ENCODE data around the gene NDRG4. TPM values are rescaled to one million over a fixed set of nuclear protein-coding genes. Genes with fewer than 3 reads are reported as not detected.

The NDRG4 gene
- total RNA-seq, 2 donors from 2014 or later, result 81.9 to 95.9 TPM

DNA sequence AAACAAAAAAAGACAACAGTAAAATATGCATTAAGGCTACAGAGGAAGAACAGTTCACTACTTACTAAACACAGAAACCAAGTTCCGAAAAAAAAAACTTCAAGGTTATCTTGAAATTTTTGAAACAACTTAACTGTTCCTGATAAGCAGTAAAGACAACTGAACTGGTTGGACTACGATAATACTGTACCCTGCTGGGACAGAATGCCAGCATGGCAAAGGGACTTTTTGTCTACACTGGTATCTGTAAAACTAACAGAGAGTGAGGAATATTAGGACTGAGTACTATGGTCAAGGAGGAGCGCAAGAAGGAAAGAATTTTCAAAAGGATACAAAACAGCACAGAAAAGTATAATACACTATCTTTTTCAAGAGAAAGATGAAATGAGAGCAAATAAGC, 35.2 kb downstream of the NDRG4 start:
- DNase-seq, result no peak
- Histone ChIP-seq H3K27me3 (ENCODE audit: control insufficient read depth, insufficient read depth, low read length, poor library complexity, severe bottlenecking) (no peaks in the 10 kb centered on the region), H3K4me1 (ENCODE audit: control insufficient read depth, insufficient read depth, low read length) (no peaks in the 10 kb centered on the region), H3K4me3 (ENCODE audit: low read length) (no peak overlapping the region), H3K9me3 (ENCODE audit: control insufficient read depth, low read length) (no peaks in the 10 kb centered on the region), H3K9ac (ENCODE audit: extremely low read depth, low read length, poor library complexity, severe bottlenecking) (no peak overlapping the region), H3K36me3 (ENCODE audit: control insufficient read depth, insufficient read depth, low read length) (peaks cover 98% of the 10 kb centered on the region), H3K27ac (ENCODE audit: low read depth, low read length) (no peak overlapping the region)
- H3K9me3 Mint-ChIP-seq, result no peaks in the 10 kb centered on the region
- H3K4me3 Mint-ChIP-seq, result no peak overlapping the region
- H3K27me3 Mint-ChIP-seq (ENCODE audit: insufficient read depth), result no peaks in the 10 kb centered on the region
- no peaks in the 10 kb centered on the region for H3K4me1 Mint-ChIP-seq
- 95 to 97% methylated on average over 2 to 3 of the region's 3 CpGs for WGBS, 2 experiments (ENCODE audit: insufficient coverage in 1 of 2, insufficient read length in 1 of 2)
- H3K27ac Mint-ChIP-seq, result no peak overlapping the region
- H3K36me3 Mint-ChIP-seq (ENCODE audit: low read depth), result peaks cover 94% of the 10 kb centered on the region
- TF ChIP-seq, protein P1, sequence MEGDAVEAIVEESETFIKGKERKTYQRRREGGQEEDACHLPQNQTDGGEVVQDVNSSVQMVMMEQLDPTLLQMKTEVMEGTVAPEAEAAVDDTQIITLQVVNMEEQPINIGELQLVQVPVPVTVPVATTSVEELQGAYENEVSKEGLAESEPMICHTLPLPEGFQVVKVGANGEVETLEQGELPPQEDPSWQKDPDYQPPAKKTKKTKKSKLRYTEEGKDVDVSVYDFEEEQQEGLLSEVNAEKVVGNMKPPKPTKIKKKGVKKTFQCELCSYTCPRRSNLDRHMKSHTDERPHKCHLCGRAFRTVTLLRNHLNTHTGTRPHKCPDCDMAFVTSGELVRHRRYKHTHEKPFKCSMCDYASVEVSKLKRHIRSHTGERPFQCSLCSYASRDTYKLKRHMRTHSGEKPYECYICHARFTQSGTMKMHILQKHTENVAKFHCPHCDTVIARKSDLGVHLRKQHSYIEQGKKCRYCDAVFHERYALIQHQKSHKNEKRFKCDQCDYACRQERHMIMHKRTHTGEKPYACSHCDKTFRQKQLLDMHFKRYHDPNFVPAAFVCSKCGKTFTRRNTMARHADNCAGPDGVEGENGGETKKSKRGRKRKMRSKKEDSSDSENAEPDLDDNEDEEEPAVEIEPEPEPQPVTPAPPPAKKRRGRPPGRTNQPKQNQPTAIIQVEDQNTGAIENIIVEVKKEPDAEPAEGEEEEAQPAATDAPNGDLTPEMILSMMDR (conservative IDR thresholded peaks at IDR 0.05), result no peak

DNA sequence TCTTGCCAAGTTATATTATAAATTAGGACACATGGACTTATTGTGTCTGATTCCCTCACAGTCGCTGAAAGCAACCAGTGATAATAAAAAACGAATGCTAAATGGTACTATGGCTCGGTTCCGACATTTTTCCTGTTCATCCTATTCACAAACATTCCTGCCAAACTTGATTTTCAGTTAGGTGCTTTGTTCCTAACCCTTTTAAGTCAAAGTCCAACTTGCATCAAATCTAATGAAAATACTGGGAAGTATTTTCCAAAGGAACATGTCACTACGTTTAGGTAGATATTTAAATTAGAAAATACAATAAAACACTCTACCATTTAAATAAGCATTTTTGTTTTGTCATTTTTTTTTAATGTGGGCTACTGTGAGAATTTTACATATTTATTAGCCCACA, 36.3 kb downstream of the NDRG4 start:
- no peaks in the 10 kb centered on the region for H3K27me3 ChIP-seq (ENCODE audit: control insufficient read depth, insufficient read depth, low read length, poor library complexity, severe bottlenecking)
- Mint-ChIP-seq H3K36me3 (ENCODE audit: low read depth) (peaks cover 90% of the 10 kb centered on the region), H3K4me1 (no peaks in the 10 kb centered on the region), H3K4me3 (no peak overlapping the region), H3K27me3 (ENCODE audit: insufficient read depth) (no peaks in the 10 kb centered on the region), H3K9me3 (no peaks in the 10 kb centered on the region), H3K27ac (no peak overlapping the region)
- no peaks in the 10 kb centered on the region for H3K9me3 ChIP-seq (ENCODE audit: control insufficient read depth, low read length)
- no peak overlapping the region for H3K9ac ChIP-seq (ENCODE audit: extremely low read depth, low read length, poor library complexity, severe bottlenecking)
- WGBS, 2 experiments (ENCODE audit: insufficient coverage in 1 of 2, insufficient read length in 1 of 2), result 94 to 100% methylated on average over 4 of the region's 5 CpGs
- TF ChIP-seq, protein P1 (conservative IDR thresholded peaks at IDR 0.05), result no peak
- no peak overlapping the region for H3K27ac ChIP-seq (ENCODE audit: low read depth, low read length)
- H3K4me1 ChIP-seq (ENCODE audit: control insufficient read depth, insufficient read depth, low read length), result no peaks in the 10 kb centered on the region
- H3K4me3 ChIP-seq (ENCODE audit: low read length), result no peak overlapping the region
- H3K36me3 ChIP-seq (ENCODE audit: control insufficient read depth, insufficient read depth, low read length), result peaks cover 96% of the 10 kb centered on the region
- DNase-seq, result no peak

DNA sequence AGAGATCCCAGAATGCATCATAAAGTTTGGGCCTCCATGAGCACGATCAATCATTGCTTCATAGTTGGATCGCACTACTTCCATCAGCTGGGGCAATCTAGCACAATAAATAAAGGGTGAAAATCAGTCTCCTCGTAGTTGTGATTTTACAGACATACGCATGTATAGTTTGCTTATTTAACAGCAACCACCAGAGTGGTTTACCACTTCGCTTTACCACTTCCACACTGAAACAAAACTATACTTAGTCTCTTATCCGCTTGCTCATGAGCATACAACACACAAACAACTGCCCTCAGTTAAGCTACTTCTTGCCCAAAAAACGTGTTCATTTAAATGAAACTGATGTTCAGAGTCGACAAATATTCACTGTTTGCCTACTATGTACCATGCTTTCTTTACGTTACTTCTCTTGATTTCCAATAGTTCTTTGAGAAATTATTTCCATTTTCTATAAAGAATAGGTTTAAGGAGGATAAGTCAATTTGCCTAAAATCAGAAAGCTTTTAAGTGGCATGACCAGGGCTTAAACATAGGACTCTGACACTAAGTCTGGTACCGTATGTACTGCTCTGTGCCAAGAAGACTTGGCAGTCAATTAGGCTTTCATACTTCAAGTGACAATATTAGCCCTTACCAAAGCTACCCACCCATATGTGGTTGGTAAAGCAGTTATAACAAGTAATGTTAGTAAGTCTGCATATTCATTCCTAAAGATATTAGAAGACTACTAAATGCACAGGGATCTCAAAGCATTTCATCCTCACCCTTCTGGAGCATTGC, 37.4 kb downstream of the NDRG4 start:
- DNase-seq, result no peak
- H3K9ac ChIP-seq (ENCODE audit: extremely low read depth, low read length, poor library complexity, severe bottlenecking), result no peak overlapping the region
- WGBS, 2 experiments (ENCODE audit: insufficient coverage in 1 of 2, insufficient read length in 1 of 2), result 92% methylated on average over 7 to 10 of the region's 10 CpGs
- TF ChIP-seq, protein P1 (conservative IDR thresholded peaks at IDR 0.05), result no peak
- Mint-ChIP-seq H3K27ac (no peak overlapping the region), H3K9me3 (no peaks in the 10 kb centered on the region), H3K27me3 (ENCODE audit: insufficient read depth) (no peaks in the 10 kb centered on the region), H3K4me1 (no peaks in the 10 kb centered on the region), H3K4me3 (no peak overlapping the region), H3K36me3 (ENCODE audit: low read depth) (peaks cover 90% of the 10 kb centered on the region)
- H3K4me1 ChIP-seq (ENCODE audit: control insufficient read depth, insufficient read depth, low read length), result no peaks in the 10 kb centered on the region
- peaks cover 96% of the 10 kb centered on the region for H3K36me3 ChIP-seq (ENCODE audit: control insufficient read depth, insufficient read depth, low read length)
- no peaks in the 10 kb centered on the region for H3K9me3 ChIP-seq (ENCODE audit: control insufficient read depth, low read length)
- H3K27me3 ChIP-seq (ENCODE audit: control insufficient read depth, insufficient read depth, low read length, poor library complexity, severe bottlenecking), result no peaks in the 10 kb centered on the region
- no peak overlapping the region for H3K27ac ChIP-seq (ENCODE audit: low read depth, low read length)
- H3K4me3 ChIP-seq (ENCODE audit: low read length), result no peak overlapping the region
